ENCODE results near the gene DEFB112.

DNA sequence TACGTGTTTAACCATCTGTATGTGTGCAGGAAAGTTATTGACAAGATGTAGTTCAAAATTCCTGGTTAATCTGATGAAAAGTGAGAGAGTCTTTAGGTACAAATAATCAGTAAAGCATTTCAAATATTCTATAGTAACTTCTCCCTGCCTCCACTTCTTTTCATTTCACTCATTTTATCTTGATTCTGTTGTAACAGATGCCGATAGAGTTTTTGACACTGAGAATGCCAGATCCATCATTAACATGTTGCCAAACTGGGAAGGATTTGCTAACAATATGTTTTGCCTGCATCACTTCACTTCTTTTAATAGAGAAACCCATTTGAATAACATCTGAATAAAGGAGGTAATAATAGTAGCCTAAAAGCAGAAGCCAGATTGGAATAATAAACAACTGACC lies 20.4 kb upstream of the DEFB112 start:
- no peak for TF ChIP-seq GATA3 (IDR thresholded peaks at IDR 0.05; ENCODE audit: low read depth, low read length)
- no peak for TF ChIP-seq GATA2 (IDR thresholded peaks at IDR 0.05; ENCODE audit: low read depth, low read length)
